ENCODE results near the gene C1orf122. TPM values are rescaled to one million over a fixed set of nuclear protein-coding genes. Genes with fewer than 3 reads are reported as not detected.

C1orf122 gene
- total RNA-seq: 10 to 100 TPM; 29.2 to 39.0 (median 34.2) TPM
- long read RNA-seq, donor 1, transcript C1orf122-204 (3 exons, 1,234 nt): minor isoform, 26 of 89 reads
- long read RNA-seq, donor 1, transcript C1orf122-202 (2 exons, 2,229 nt): minor isoform, 25 of 89 reads
- long read RNA-seq, donor 1, transcript C1orf122-201 (3 exons, 973 nt): major isoform, 35 of 89 reads
- long read RNA-seq, donor 1, partial matches to known transcripts: 1 of 89 reads
- long read RNA-seq, donor 1, other reads (novel, unspliced or antisense): 2 of 89 reads
- long read RNA-seq, donor 2, transcript C1orf122-202 (2 exons, 2,229 nt): major isoform, 6 of 9 reads
- long read RNA-seq, donor 2, partial matches to known transcripts: 1 of 9 reads
- long read RNA-seq, donor 2, other reads (novel, unspliced or antisense): 1 of 9 reads

DNA sequence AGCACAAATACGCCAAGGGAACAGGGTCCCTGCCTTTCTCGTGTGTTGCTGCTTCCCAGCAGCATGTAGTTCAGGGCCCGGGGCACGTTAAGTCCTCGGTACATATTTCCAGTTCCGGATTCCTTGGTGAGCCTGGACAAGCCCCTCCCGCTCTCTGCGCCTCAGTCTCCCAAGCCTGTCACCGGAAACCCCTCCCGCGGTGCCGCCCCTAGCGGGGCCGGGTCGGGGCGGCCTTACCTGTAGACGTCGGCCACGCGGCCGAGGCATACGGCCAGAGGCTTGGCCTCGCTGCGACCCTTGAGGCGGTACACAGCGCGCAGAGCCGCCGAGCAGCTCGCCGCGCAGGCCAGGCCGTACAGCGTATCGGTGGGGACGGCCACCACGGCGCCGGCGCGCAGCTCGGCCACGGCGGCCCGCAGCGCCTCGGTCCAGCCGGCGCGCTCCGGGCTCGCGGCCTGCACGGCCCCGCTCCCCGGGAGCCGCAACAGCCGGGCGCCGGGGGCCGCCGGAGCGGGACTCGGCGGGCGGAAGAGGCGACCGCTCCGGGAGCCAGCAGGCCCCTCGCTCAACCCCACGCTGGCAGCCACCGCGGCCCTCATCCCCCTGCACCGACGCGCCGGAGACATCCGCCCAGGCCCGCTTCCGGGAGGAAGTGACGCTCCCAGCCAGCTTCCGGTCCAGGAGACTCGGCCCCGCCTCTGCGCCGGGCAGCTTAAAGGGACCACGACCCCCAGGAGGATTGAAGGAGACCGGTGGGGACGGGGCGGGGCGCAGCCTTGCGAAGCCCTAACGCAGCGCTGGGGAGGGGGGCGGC is at the start of gene C1orf122, which contains the start of gene YRDC:
TSS of gene C1orf122 (plus strand) at position 236 of the 814 bp plus-strand sequence. CDS start 615 bp downstream, outside the sequence.
TSS of gene YRDC (minus strand) at position 654 of the 814 bp plus-strand sequence. CDS start at position 626, 28 bp downstream.
- intact Hi-C loops (cut with DNase I, micrococcal nuclease): no loop called here

DNA sequence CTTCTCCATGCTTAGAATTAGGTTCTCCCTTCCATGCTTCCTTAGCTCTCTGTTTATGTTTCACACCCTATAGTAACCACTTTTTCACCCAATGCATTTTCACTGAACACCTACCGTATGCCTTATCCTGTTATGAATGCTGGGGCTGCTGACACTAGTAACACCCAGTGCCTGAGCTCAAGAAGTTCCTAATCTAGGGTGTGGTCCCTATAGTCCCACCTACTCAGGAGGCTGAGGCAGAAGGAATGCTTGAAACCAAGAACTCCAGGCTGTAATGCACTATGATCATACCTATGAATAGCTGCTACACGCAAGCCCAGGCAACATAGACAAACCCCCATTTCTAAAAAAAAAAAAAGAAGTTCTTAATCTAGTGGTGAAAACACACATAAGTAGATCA is 48.1 kb upstream of the C1orf122 start:
- H3K9me3 ChIP-seq: no peaks in the 10 kb centered on the region
- no peaks in the 10 kb centered on the region for H3K4me1 ChIP-seq (ENCODE audit: low read depth)
- no peak for ATAC-seq
- no peak for DNase-seq
- H3K4me3 ChIP-seq: no peak overlapping the region
- no peaks in the 10 kb centered on the region for H3K36me3 ChIP-seq (ENCODE audit: low read depth)
- intact Hi-C loops (cut with DNase I, micrococcal nuclease): no loop called here
- no peak for TF ChIP-seq CTCF (IDR thresholded peaks at IDR 0.05)

More for the DNA sequence above, at the start of gene C1orf122, which contains the start of gene YRDC:
- Histone ChIP-seq H3K4me3 (peak within 1 kb of the TSS; percentile 76), H3K9me3 (no peaks in the 10 kb centered on the region), H3K4me1 (ENCODE audit: low read depth) (peaks cover 16% of the 10 kb centered on the region), H3K36me3 (ENCODE audit: low read depth) (peaks cover 16% of the 10 kb centered on the region)
- ATAC-seq (peak; percentile 93), DNase-seq (peak; percentile 97)
- no peak for TF ChIP-seq CTCF (IDR thresholded peaks at IDR 0.05)

GRCh38 chr1:37761416-37762095 is 46.0 kb upstream of the C1orf122 start:
- no peaks in the 10 kb centered on the region for H3K36me3 ChIP-seq (ENCODE audit: low read depth)
- no peak for DNase-seq
- no peak for ATAC-seq
- no peak overlapping the region for H3K4me3 ChIP-seq
- no peaks in the 10 kb centered on the region for H3K4me1 ChIP-seq (ENCODE audit: low read depth)
- intact Hi-C loops (cut with DNase I, micrococcal nuclease): no loop called here
- H3K9me3 ChIP-seq: no peaks in the 10 kb centered on the region
- no peak for TF ChIP-seq CTCF (IDR thresholded peaks at IDR 0.05)

GRCh38 chr1:37762516-37762915 is 45.1 kb upstream of the C1orf122 start:
- intact Hi-C loops (cut with DNase I, micrococcal nuclease): no loop called here
- Histone ChIP-seq H3K36me3 (ENCODE audit: low read depth) (no peaks in the 10 kb centered on the region), H3K9me3 (no peaks in the 10 kb centered on the region), H3K4me3 (no peak overlapping the region), H3K4me1 (ENCODE audit: low read depth) (no peaks in the 10 kb centered on the region)
- no peak for TF ChIP-seq CTCF (IDR thresholded peaks at IDR 0.05)
- DNase-seq: no peak
- no peak for ATAC-seq

DNA sequence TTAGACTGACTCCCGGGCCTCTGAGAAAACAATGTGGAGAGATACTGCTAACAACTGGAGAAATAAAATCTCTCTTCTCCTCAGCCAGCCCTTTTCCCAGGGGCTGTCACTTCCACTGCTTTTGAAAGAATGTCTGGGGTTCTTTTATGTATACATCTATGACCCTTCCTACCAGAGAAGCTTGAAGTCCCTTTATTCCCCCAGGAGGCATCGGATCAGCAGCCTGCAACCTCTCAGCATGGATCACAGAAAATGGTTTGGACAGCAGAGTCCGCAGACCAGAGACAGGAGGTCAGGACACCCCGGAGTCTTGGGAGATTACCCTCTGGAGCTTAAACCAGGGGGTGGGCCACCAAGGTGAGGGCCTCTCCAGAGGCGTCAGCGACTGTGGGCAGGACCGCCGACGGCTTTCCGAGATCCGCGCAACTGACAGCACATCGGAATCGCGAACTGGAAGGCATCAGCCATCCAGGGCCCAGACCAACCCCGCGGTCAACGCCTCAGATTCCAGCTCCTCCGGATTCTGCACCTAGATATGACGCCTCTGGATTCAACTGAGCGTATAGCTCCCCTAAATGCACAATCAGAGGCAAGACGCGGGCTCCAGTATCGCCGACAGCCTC is 43.7 kb upstream of the C1orf122 start:
- no peak overlapping the region for H3K4me3 ChIP-seq
- no peaks in the 10 kb centered on the region for H3K4me1 ChIP-seq (ENCODE audit: low read depth)
- ATAC-seq (no peak), DNase-seq (no peak)
- intact Hi-C loops (cut with DNase I, micrococcal nuclease): no loop called here
- no peaks in the 10 kb centered on the region for H3K9me3 ChIP-seq
- no peak for TF ChIP-seq CTCF (IDR thresholded peaks at IDR 0.05)
- H3K36me3 ChIP-seq (ENCODE audit: low read depth): no peaks in the 10 kb centered on the region

All from mucosa of descending colon (tissue), 3 donors.